HepG2 (cell line): Measurements from ENCODE around the gene FTL. TPM values are rescaled to one million over a fixed set of nuclear protein-coding genes. Genes with fewer than 3 reads are reported as not detected.

Experiments used
- BCL3 ChIP-seq: sonication (generic); formaldehyde crosslinking; IDR thresholded peaks from 2 replicates; pipeline ENCODE4 v1.5.1; 2020; ENCODE audit warnings: mild to moderate bottlenecking, missing genetic modification reagents, moderate library complexity
- FOSL1 ChIP-seq: sonication (generic); formaldehyde crosslinking; IDR thresholded peaks from 2 replicates; pipeline ENCODE4 v1.9.0; 2021; ENCODE audit warnings: missing genetic modification reagents, borderline replicate concordance
- FOXJ3 ChIP-seq: sonication (generic); formaldehyde crosslinking; IDR thresholded peaks from 2 replicates; pipeline ENCODE4 v1.4.0; 2020; ENCODE audit warnings: missing genetic modification reagents, mild to moderate bottlenecking, borderline replicate concordance
- FOXP1 ChIP-seq, 2 experiments: fragments of 450-650 bp in 1 of 2; IDR thresholded peaks; 2 replicates each; pipeline ENCODE4 v1.6.1; 2017 to 2018; ENCODE audit warnings: antibody characterized with exemption in 1 of 2
- PRPF4 ChIP-seq: fragments of 200-400 bp; formaldehyde crosslinking; IDR thresholded peaks from 2 replicates; pipeline ENCODE4 v1.6.1; 2016; ENCODE audit warnings: low read length, low read depth; ENCODE audit not compliant: poor library complexity, severe bottlenecking
- RFXAP ChIP-seq: sonication (generic); formaldehyde crosslinking; IDR thresholded peaks from 2 replicates; pipeline ENCODE4 v1.4.0; 2020; ENCODE audit warnings: missing genetic modification reagents, borderline replicate concordance
- TARDBP ChIP-seq: sonication (generic); formaldehyde crosslinking; IDR thresholded peaks from 2 replicates; pipeline ENCODE4 v1.8.0; 2022; ENCODE audit warnings: mild to moderate bottlenecking, missing genetic modification reagents
- WIZ ChIP-seq: sonication (generic); formaldehyde crosslinking; IDR thresholded peaks from 2 replicates; pipeline ENCODE4 v1.5.1; 2020; ENCODE audit warnings: mild to moderate bottlenecking, missing genetic modification reagents
- ZBTB46 ChIP-seq: sonication (generic); formaldehyde crosslinking; IDR thresholded peaks from 2 replicates; pipeline ENCODE4 v1.4.0; 2020; ENCODE audit warnings: mild to moderate bottlenecking, missing genetic modification reagents, borderline replicate concordance
- ZBTB7A ChIP-seq: sonication (generic); formaldehyde crosslinking; IDR thresholded peaks from 2 replicates; pipeline ENCODE4 v1.8.0; 2022; ENCODE audit warnings: mild to moderate bottlenecking, missing genetic modification reagents
- ZNF207 ChIP-seq: fragments of 450-650 bp; IDR thresholded peaks from 2 replicates; pipeline ENCODE4 v1.6.1; 2016; ENCODE audit warnings: antibody characterized with exemption, borderline replicate concordance
- ZNF230 ChIP-seq: sonication (generic); formaldehyde crosslinking; IDR thresholded peaks from 2 replicates; pipeline ENCODE4 v1.4.0; 2020; ENCODE audit warnings: mild to moderate bottlenecking, missing genetic modification reagents
- ZNF3 ChIP-seq: IDR thresholded peaks from 2 replicates; pipeline ENCODE4 v1.7.0; 2017; ENCODE audit warnings: inconsistent platforms
- ZNF382 ChIP-seq: sonication (generic); formaldehyde crosslinking; IDR thresholded peaks from 2 replicates; pipeline ENCODE4 v1.5.0; 2020; ENCODE audit warnings: missing genetic modification reagents, mild to moderate bottlenecking, borderline replicate concordance
- ZNF496 ChIP-seq: sonication (generic); formaldehyde crosslinking; IDR thresholded peaks from 2 replicates; pipeline ENCODE4 v1.8.1; 2023; ENCODE audit warnings: mild to moderate bottlenecking, moderate library complexity, missing genetic modification reagents; ENCODE audit not compliant: insufficient replicate concordance
- ZNF562 ChIP-seq: sonication (generic); formaldehyde crosslinking; IDR thresholded peaks from 2 replicates; pipeline ENCODE4 v1.8.0; 2022; ENCODE audit warnings: missing genetic modification reagents, borderline replicate concordance
- ZNF609 ChIP-seq: sonication (generic); formaldehyde crosslinking; IDR thresholded peaks from 2 replicates; pipeline ENCODE4 v1.4.0; 2020; ENCODE audit warnings: mild to moderate bottlenecking, missing genetic modification reagents, borderline replicate concordance
- ZNF639 ChIP-seq: conservative IDR thresholded peaks from 2 replicates; pipeline ENCODE4 v1.6.1; 2018; ENCODE audit warnings: missing genetic modification reagents
- ZNF703 ChIP-seq: sonication (generic); formaldehyde crosslinking; IDR thresholded peaks from 2 replicates; pipeline ENCODE4 v1.5.1; 2020; ENCODE audit warnings: missing genetic modification reagents, mild to moderate bottlenecking, moderate library complexity, borderline replicate concordance
- ZNF772 ChIP-seq: sonication (generic); formaldehyde crosslinking; IDR thresholded peaks from 2 replicates; pipeline ENCODE4 v1.5.0; 2020; ENCODE audit warnings: mild to moderate bottlenecking, missing genetic modification reagents
- polyA plus RNA-seq, 8 experiments: library from polyadenylated mRNA; depleted of rRNA in 3 of 8; stranded (reverse) in 7 of 8; unstranded in 1 of 8; fragments of >200 nt; fragmentation: Illumina TruSeq in 4 of 8; extraction: Trizol in 4 of 8; gene quantifications; 2 replicates each; pipeline versions ENCODE4 v1.2.1 to v1.2.3, GENCODE V29; 2011 to 2016; ENCODE audit warnings: low read depth in 4 of 8, missing spikeins in 1 of 8, mixed read lengths in 1 of 8; ENCODE audit not compliant: insufficient read depth in 1 of 8
- total RNA-seq, 5 experiments: library from RNA; depleted of rRNA; stranded (reverse); fragments of >200 nt; fragmentation: Illumina TruSeq; extraction: Trizol; gene quantifications; 2 replicates each; pipeline ENCODE4 v1.2.3, GENCODE V29; 2016; ENCODE audit warnings: low read depth in 1 of 5

Gene FTL
- total and polyA plus RNA-seq, 2 of the 13 experiments (the other 11 are each of a cell fraction or from before 2014, with no cell fraction given), result 2,721 to 8,800 TPM

GRCh38 chr19:48993175-48994034 is 28.3 kb downstream of the FTL start, which contains the start of the genes GYS1 and RUVBL2 (continued):
- 0 out of 2 replicates have a peak, but pooled peaks have one; percentile 43 for TF ChIP-seq BCL3 (CRISPR knock-in tag)
- TF ChIP-seq ZBTB46, result no peak
- TF ChIP-seq ZNF639 (CRISPR knock-in tag), result no peak; the same call in 1 of the 2 replicates
- TF ChIP-seq WIZ (CRISPR knock-in tag), result no peak
- TF ChIP-seq ZNF207, result no peak
- no peak for TF ChIP-seq ZNF496 (CRISPR knock-in tag)
- no peak for TF ChIP-seq ZNF3 (CRISPR knock-in tag)
- TF ChIP-seq ZNF609 (CRISPR knock-in tag), result no peak
- no peak for TF ChIP-seq FOXJ3 (CRISPR knock-in tag)
- no peak; the same call in 1 of the 2 replicates for TF ChIP-seq TARDBP (CRISPR knock-in tag)
- TF ChIP-seq FOXP1 (IDR thresholded peaks at IDR 0.05), result no peak
- TF ChIP-seq FOXP1 (CRISPR knock-in tag; IDR thresholded peaks at IDR 0.05), result no peak
- TF ChIP-seq ZBTB7A (CRISPR knock-in tag), result no peak
- TF ChIP-seq FOSL1 (CRISPR knock-in tag), result no peak
- no peak for TF ChIP-seq ZNF703 (CRISPR knock-in tag)
- no peak for TF ChIP-seq ZNF382 (CRISPR knock-in tag)
- peak; percentile 83; the same call in 1 of the 2 replicates for TF ChIP-seq RFXAP
- TF ChIP-seq PRPF4, result no peak
- no peak for TF ChIP-seq ZNF562 (CRISPR knock-in tag)
- TF ChIP-seq ZNF230 (CRISPR knock-in tag), result no peak
- TF ChIP-seq ZNF772 (CRISPR knock-in tag), result 0 out of 2 replicates have a peak, but pooled peaks have one; percentile 11
